GM23248 (cell line): ENCODE measurements around the gene TPCN2. TPM values are rescaled to one million over a fixed set of nuclear protein-coding genes. Genes with fewer than 3 reads are reported as not detected.

Experiments used
- DNase-seq: peaks from one replicate; pipeline ENCODE4 v3.0.0-alpha.2; 2015
- H2AFZ ChIP-seq: fragments of 200-600 bp; sonication (generic); 2 replicates; pipeline ENCODE4 v1.6.1; 2016; ENCODE audit warnings: antibody characterized with exemption
- H3F3A ChIP-seq: fragments of 200-600 bp; sonication (generic); 2 replicates; pipeline ENCODE4 v1.6.1; 2016; ENCODE audit warnings: mild to moderate bottlenecking, antibody characterized with exemption, mixed run types; ENCODE audit not compliant: insufficient read depth
- H3K27ac ChIP-seq: fragments of 200-600 bp; sonication (generic); 2 replicates; pipeline ENCODE4 v1.5.1; 2016; ENCODE audit warnings: mild to moderate bottlenecking
- H3K27me3 ChIP-seq: fragments of 200-600 bp; sonication (generic); replicated peaks from 2 replicates; pipeline ENCODE4 v1.6.1; 2016; ENCODE audit warnings: mild to moderate bottlenecking; ENCODE audit not compliant: insufficient read depth
- H3K36me3 ChIP-seq: fragments of 200-600 bp; sonication (generic); 2 replicates; pipeline ENCODE4 v1.6.1; 2016; ENCODE audit warnings: low read depth, mild to moderate bottlenecking
- H3K4me1 ChIP-seq: fragments of 200-600 bp; sonication (generic); 2 replicates; pipeline ENCODE4 v1.6.1; 2016; ENCODE audit warnings: mild to moderate bottlenecking; ENCODE audit not compliant: insufficient read depth
- H3K4me2 ChIP-seq: fragments of 200-600 bp; sonication (generic); one replicate; pipeline ENCODE4 v1.6.1; 2016; ENCODE audit warnings: mild to moderate bottlenecking; ENCODE audit not compliant: unreplicated experiment
- H3K4me3 ChIP-seq: fragments of 200-600 bp; sonication (generic); 2 replicates; pipeline ENCODE4 v1.5.1; 2016; ENCODE audit warnings: mild to moderate bottlenecking
- H3K79me2 ChIP-seq: fragments of 200-600 bp; sonication (generic); 2 replicates; pipeline ENCODE4 v1.6.1; 2016; ENCODE audit warnings: mild to moderate bottlenecking; ENCODE audit not compliant: insufficient read depth
- H3K9ac ChIP-seq: fragments of 200-600 bp; sonication (generic); 2 replicates; pipeline ENCODE4 v1.6.1; 2016; ENCODE audit warnings: mild to moderate bottlenecking
- H3K9me2 ChIP-seq: fragments of 200-600 bp; sonication (generic); 2 replicates; pipeline ENCODE4 v1.6.1; 2016; ENCODE audit warnings: mixed run types, mild to moderate bottlenecking, moderate library complexity; ENCODE audit not compliant: insufficient read depth
- H3K9me3 ChIP-seq: fragments of 200-600 bp; sonication (generic); one replicate; pipeline ENCODE4 v1.6.1; 2017; ENCODE audit warnings: low read depth
- H4K20me1 ChIP-seq: fragments of 200-600 bp; sonication (generic); 2 replicates; pipeline ENCODE4 v1.6.0; 2016; ENCODE audit not compliant: insufficient read depth
- EZH2 ChIP-seq: fragments of 200-600 bp; sonication (generic); IDR thresholded peaks from 2 replicates; pipeline ENCODE4 v1.6.1; 2018; ENCODE audit warnings: antibody characterized with exemption, mild to moderate bottlenecking; ENCODE audit not compliant: insufficient read depth, poor library complexity, severe bottlenecking
- EZH2phosphoT487 ChIP-seq: fragments of 200-600 bp; sonication (generic); IDR thresholded peaks from 2 replicates; pipeline ENCODE4 v1.6.1; 2018; ENCODE audit warnings: antibody characterized with exemption, moderate library complexity, mild to moderate bottlenecking, low read depth; ENCODE audit not compliant: insufficient read depth
- WGBS, 2 experiments: methylation state at CpG; one replicate each; pipeline ENCODE4 v1.1.6; 2015 to 2017; ENCODE audit warnings: low lambda C conversion rate in 2 of 2, low coverage in 1 of 2; ENCODE audit errors: missing lambda C conversion rate in 2 of 2; 5-methylcytosine and 5-hydroxymethylcytosine counted together
- in situ Hi-C: fragments of 300-500 bp; cut with MboI; formaldehyde crosslinking; loops from 2 replicates; pipeline ENCODE4 v1.15.0; 2020
- polyA plus RNA-seq: library from polyadenylated mRNA; unstranded; fragments of >200 nt; fragmentation: Nextera tagmentation; extraction: Ambion mirVana; gene quantifications from 2 replicates; pipeline ENCODE4 v1.2.1, GENCODE V29; 2016
- total RNA-seq: library from RNA; depleted of rRNA; stranded (reverse); fragments of >200 nt; shearing (Covaris generic); gene quantifications from 2 replicates; pipeline ENCODE4 v1.2.3, GENCODE V29; 2014

The TPCN2 gene
- total and polyA plus RNA-seq, 2 experiments from 2014 or later = 7.1 to 8.5 TPM

GRCh38 chr11:69097263-69097662 lies 48.5 kb downstream of the TPCN2 start:
- in situ Hi-C loops = no loop called here
- no peaks in the 10 kb centered on the region for H3K9me2 ChIP-seq
- no peaks in the 10 kb centered on the region for H3K79me2 ChIP-seq
- H3K27me3 ChIP-seq = 0 out of 2 replicates have a peak, but pooled peaks cover 7% of the 10 kb centered on the region
- 54 to 58% methylated on average over 16 of the region's 16 CpGs for WGBS, 2 experiments
- no peaks in the 10 kb centered on the region for H3K9me3 ChIP-seq
- no peak overlapping the region for H3K4me3 ChIP-seq
- H3K4me1 ChIP-seq = no peaks in the 10 kb centered on the region
- no peak for TF ChIP-seq EZH2phosphoT487
- no peak for TF ChIP-seq EZH2
- H3K36me3 ChIP-seq = 0 out of 2 replicates have a peak, but pooled peaks cover 4% of the 10 kb centered on the region
- H4K20me1 ChIP-seq = no peaks in the 10 kb centered on the region
- no peak overlapping the region for H2AFZ ChIP-seq
- no peaks in the 10 kb centered on the region for H3F3A ChIP-seq
- no peak overlapping the region for H3K27ac ChIP-seq
- H3K9ac ChIP-seq = no peak overlapping the region
- no peak for DNase-seq
- no peak overlapping the region for H3K4me2 ChIP-seq

GRCh38 chr11:69099180-69099579 lies 50.4 kb downstream of the TPCN2 start:
- in situ Hi-C loops = no loop called here
- Histone ChIP-seq H3K4me2 (no peak overlapping the region), H3K79me2 (no peaks in the 10 kb centered on the region), H3K27ac (no peak overlapping the region), H3K9me3 (no peaks in the 10 kb centered on the region), H3K9ac (no peak overlapping the region), H3F3A (no peaks in the 10 kb centered on the region), H3K9me2 (no peaks in the 10 kb centered on the region), H3K4me3 (no peak overlapping the region), H2AFZ (no peak overlapping the region), H3K36me3 (no peaks in the 10 kb centered on the region), H4K20me1 (no peaks in the 10 kb centered on the region), H3K27me3 (0 out of 2 replicates have a peak, but pooled peaks cover 16% of the 10 kb centered on the region), H3K4me1 (no peaks in the 10 kb centered on the region)
- 61 to 62% methylated on average over 17 of the region's 17 CpGs for WGBS, 2 experiments
- DNase-seq = no peak
- no peak for TF ChIP-seq EZH2
- TF ChIP-seq EZH2phosphoT487 = no peak

- Histone ChIP-seq H3K9me3 (no peaks in the 10 kb centered on the region), H3K4me2 (no peak overlapping the region), H3K4me1 (no peaks in the 10 kb centered on the region), H3K36me3 (no peaks in the 10 kb centered on the region), H3K4me3 (no peak overlapping the region), H4K20me1 (no peaks in the 10 kb centered on the region), H3K9ac (no peak overlapping the region), H3K27ac (no peak overlapping the region), H3K79me2 (no peaks in the 10 kb centered on the region), H3K27me3 (0 out of 2 replicates have a peak, but pooled peaks cover 16% of the 10 kb centered on the region), H3K9me2 (no peaks in the 10 kb centered on the region), H3F3A (no peaks in the 10 kb centered on the region), H2AFZ (no peak overlapping the region)
- 60 to 63% methylated on average over 11 to 12 of the region's 13 CpGs for WGBS, 2 experiments
- in situ Hi-C loops = no loop called here
- no peak for DNase-seq
- TF ChIP-seq EZH2 (no peak), EZH2phosphoT487 (no peak)
These were observed 51.9 kb downstream of the TPCN2 start for GRCh38 chr11:69100454-69101114.

DNA sequence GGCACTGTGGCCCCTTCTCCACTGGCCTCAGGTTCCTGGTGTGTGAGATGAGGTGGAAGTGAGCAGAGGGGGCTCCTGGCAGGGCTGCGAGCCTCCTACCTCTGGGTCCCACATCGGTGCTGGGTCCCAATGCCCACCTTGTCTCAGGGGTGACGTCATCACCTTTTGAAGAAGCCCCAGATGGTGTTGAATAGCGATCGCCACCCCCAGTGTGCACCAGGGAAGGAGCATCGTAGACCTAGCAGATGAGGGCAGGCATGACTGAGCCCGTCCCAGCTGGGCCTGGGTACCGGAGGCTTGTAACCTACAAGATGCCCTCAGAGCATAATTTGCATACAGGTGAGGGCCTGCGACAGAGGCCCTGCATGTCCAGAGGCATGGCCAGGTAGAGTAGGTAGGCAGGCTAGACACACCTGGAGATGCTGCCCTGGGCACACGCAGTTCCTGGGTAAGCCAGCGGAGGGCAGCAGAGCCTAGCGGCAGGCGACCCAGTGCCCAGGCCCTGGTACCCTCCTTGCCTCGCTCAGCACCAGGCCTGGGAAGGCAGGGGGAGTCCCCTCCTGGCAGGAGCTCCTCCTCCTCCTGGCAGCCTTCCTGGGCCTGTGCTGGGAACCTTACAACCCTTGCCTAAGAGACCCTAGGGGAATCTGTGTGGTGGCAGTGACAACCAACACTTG lies 52.5 kb downstream of the TPCN2 start:
- H3K36me3 ChIP-seq = no peaks in the 10 kb centered on the region
- no peaks in the 10 kb centered on the region for H3K9me2 ChIP-seq
- in situ Hi-C loops = no loop called here
- H2AFZ ChIP-seq = no peak overlapping the region
- 11% methylated on average over 14 of the region's 14 CpGs for WGBS, 2 experiments
- no peak overlapping the region for H3K4me3 ChIP-seq
- H3K9me3 ChIP-seq = no peaks in the 10 kb centered on the region
- H3K4me1 ChIP-seq = no peaks in the 10 kb centered on the region
- no peaks in the 10 kb centered on the region for H4K20me1 ChIP-seq
- H3K27ac ChIP-seq = no peak overlapping the region
- DNase-seq = peak; percentile 86
- no peak overlapping the region for H3K4me2 ChIP-seq
- H3K9ac ChIP-seq = no peak overlapping the region
- H3K79me2 ChIP-seq = no peaks in the 10 kb centered on the region
- TF ChIP-seq EZH2 (no peak), EZH2phosphoT487 (no peak)
- 0 out of 2 replicates have a peak, but pooled peaks cover 16% of the 10 kb centered on the region for H3K27me3 ChIP-seq
- no peaks in the 10 kb centered on the region for H3F3A ChIP-seq
